ENCODE data around the gene DPAGT1.

The DPAGT1 gene

DNA sequence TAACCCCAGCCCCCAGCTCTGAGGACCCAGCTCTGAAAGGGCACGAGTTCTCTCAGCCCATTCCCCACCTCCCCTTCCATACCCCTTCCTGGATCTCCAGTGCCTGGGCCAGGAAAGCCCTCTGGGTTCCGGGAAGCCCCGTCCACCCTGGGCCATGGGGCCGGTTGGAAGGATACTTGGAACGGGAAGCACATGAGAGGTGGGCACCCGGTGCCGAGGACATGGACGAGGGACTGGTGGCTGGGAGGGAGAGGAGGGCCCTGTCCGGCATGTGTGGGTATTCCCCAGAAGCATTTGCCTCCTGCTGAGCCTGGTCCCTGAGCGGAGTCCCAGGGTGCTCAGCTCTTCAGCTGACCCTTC lies 14.6 kb upstream of the DPAGT1 start:
- no peaks in the 10 kb centered on the region for H3K9me3 ChIP-seq (ENCODE audit: control insufficient read depth in 2 of 2, low read length in 2 of 2)
- no peak overlapping the region for H3K9ac ChIP-seq (ENCODE audit: low read depth in 1 of 2, low read length in 2 of 2)
- no peaks in the 10 kb centered on the region for H3K27me3 ChIP-seq (ENCODE audit: control insufficient read depth in 2 of 2, insufficient read depth in 2 of 2, low read length in 2 of 2)
- peaks cover 34 to 43% of the 10 kb centered on the region in 2 donors for H3K36me3 ChIP-seq (ENCODE audit: control insufficient read depth in 2 of 2, insufficient read depth in 2 of 2, low read length in 2 of 2)
- H3K4me3 ChIP-seq (ENCODE audit: low read length in 2 of 2): no peak overlapping the region
- H3K27ac ChIP-seq (ENCODE audit: low read depth in 2 of 2, low read length in 2 of 2): peak overlapping the region; percentile 37 to 71
- H3K4me1 ChIP-seq (ENCODE audit: control insufficient read depth in 2 of 2, insufficient read depth in 2 of 2, low read length in 2 of 2): peaks cover 6 to 9% of the 10 kb centered on the region in 2 donors

- Histone ChIP-seq H3K4me1 (ENCODE audit: control insufficient read depth in 2 of 2, insufficient read depth in 2 of 2, low read length in 2 of 2) (peaks cover 3 to 5% of the 10 kb centered on the region in 2 donors), H3K27me3 (ENCODE audit: control insufficient read depth in 2 of 2, insufficient read depth in 2 of 2, low read length in 2 of 2) (no peaks in the 10 kb centered on the region), H3K9me3 (ENCODE audit: control insufficient read depth in 2 of 2, low read length in 2 of 2) (no peaks in the 10 kb centered on the region), H3K9ac (ENCODE audit: low read depth in 1 of 2, low read length in 2 of 2) (no peak overlapping the region), H3K4me3 (ENCODE audit: low read length in 2 of 2) (no peak overlapping the region), H3K36me3 (ENCODE audit: control insufficient read depth in 2 of 2, insufficient read depth in 2 of 2, low read length in 2 of 2) (peaks cover 40 to 49% of the 10 kb centered on the region in 2 donors), H3K27ac (ENCODE audit: low read depth in 2 of 2, low read length in 2 of 2) (peak overlapping the region; percentile 37 to 71)
Measured at GRCh38 chr11:119115484-119116234, 14.0 kb upstream of the DPAGT1 start.

GRCh38 chr11:119114351-119114750 lies 12.7 kb upstream of the DPAGT1 start:
- H3K27ac ChIP-seq (ENCODE audit: low read depth in 2 of 2, low read length in 2 of 2): no peak overlapping the region
- H3K27me3 ChIP-seq (ENCODE audit: control insufficient read depth in 2 of 2, insufficient read depth in 2 of 2, low read length in 2 of 2): no peaks in the 10 kb centered on the region
- no peak overlapping the region for H3K4me3 ChIP-seq (ENCODE audit: low read length in 2 of 2)
- H3K9me3 ChIP-seq (ENCODE audit: control insufficient read depth in 2 of 2, low read length in 2 of 2): no peaks in the 10 kb centered on the region
- H3K9ac ChIP-seq (ENCODE audit: low read depth in 1 of 2, low read length in 2 of 2): no peak overlapping the region
- H3K4me1 ChIP-seq (ENCODE audit: control insufficient read depth in 2 of 2, insufficient read depth in 2 of 2, low read length in 2 of 2): peaks cover 2 to 4% of the 10 kb centered on the region in 2 donors
- H3K36me3 ChIP-seq (ENCODE audit: control insufficient read depth in 2 of 2, insufficient read depth in 2 of 2, low read length in 2 of 2): peaks cover 41 to 59% of the 10 kb centered on the region in 2 donors

DNA sequence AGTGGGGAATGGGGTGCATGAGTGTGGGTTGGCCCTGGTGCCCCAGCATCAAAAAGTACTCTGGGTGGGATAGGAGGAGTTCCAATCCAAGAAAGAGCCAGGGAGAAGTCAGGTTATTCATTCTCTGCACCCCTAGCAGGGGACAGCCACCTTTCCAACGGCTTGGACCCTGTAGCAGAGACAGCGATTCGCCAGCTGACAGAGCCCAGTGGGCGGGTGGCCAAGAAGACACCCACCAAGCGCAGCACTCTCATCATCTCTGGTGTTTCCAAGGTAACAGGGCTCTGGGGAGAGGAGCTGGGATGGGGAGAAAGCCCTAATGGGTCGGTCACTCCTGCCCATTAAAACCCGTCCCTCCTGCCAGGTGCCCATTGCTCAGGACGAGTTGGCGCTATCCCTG lies 12.1 kb upstream of the DPAGT1 start:
- H3K4me3 ChIP-seq (ENCODE audit: low read length in 2 of 2): no peak overlapping the region
- no peak overlapping the region for H3K27ac ChIP-seq (ENCODE audit: low read depth in 2 of 2, low read length in 2 of 2)
- peaks cover 43 to 59% of the 10 kb centered on the region in 2 donors for H3K36me3 ChIP-seq (ENCODE audit: control insufficient read depth in 2 of 2, insufficient read depth in 2 of 2, low read length in 2 of 2)
- no peak overlapping the region for H3K9ac ChIP-seq (ENCODE audit: low read depth in 1 of 2, low read length in 2 of 2)
- no peaks in the 10 kb centered on the region for H3K27me3 ChIP-seq (ENCODE audit: control insufficient read depth in 2 of 2, insufficient read depth in 2 of 2, low read length in 2 of 2)
- H3K9me3 ChIP-seq (ENCODE audit: control insufficient read depth in 2 of 2, low read length in 2 of 2): no peaks in the 10 kb centered on the region
- peaks cover 8 to 9% of the 10 kb centered on the region in 2 donors for H3K4me1 ChIP-seq (ENCODE audit: control insufficient read depth in 2 of 2, insufficient read depth in 2 of 2, low read length in 2 of 2)

GRCh38 chr11:119112314-119113020 lies 10.8 kb upstream of the DPAGT1 start:
- H3K27ac ChIP-seq (ENCODE audit: low read depth in 2 of 2, low read length in 2 of 2): no peak overlapping the region
- no peak overlapping the region for H3K4me3 ChIP-seq (ENCODE audit: low read length in 2 of 2)
- peaks cover 43 to 56% of the 10 kb centered on the region in 2 donors for H3K36me3 ChIP-seq (ENCODE audit: control insufficient read depth in 2 of 2, insufficient read depth in 2 of 2, low read length in 2 of 2)
- no peaks in the 10 kb centered on the region for H3K27me3 ChIP-seq (ENCODE audit: control insufficient read depth in 2 of 2, insufficient read depth in 2 of 2, low read length in 2 of 2)
- H3K9ac ChIP-seq (ENCODE audit: low read depth in 1 of 2, low read length in 2 of 2): no peak overlapping the region
- peaks cover 9 to 17% of the 10 kb centered on the region in 2 donors for H3K4me1 ChIP-seq (ENCODE audit: control insufficient read depth in 2 of 2, insufficient read depth in 2 of 2, low read length in 2 of 2)
- no peaks in the 10 kb centered on the region for H3K9me3 ChIP-seq (ENCODE audit: control insufficient read depth in 2 of 2, low read length in 2 of 2)

DNA sequence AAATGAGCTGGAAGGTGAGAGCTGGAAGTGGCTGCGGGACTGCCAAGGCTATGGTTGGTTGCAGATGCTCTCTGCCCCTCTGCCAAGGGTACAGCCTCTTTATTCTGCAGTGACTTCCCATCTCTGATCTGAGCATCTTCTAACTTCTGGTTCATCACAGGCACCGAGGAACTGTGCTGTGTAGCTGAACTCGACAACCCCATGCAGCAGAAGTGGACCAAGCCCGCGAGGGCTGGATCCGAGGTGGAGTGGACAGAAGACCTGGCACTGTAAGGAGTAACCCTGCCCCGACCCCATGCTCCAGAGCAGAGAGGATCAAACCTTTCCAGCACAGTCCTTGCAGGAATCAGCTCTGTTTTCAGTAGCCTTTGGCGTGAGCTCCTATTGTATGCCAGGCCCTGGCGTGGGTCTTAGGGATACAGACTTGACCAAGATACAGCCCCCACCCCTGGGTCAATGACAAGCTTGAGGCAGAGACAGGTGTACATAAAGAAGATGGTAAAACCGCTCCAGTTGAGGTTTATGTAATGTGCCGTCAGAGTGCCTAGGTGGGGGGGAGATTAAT lies 9.8 kb upstream of the DPAGT1 start:
- peaks cover 43 to 51% of the 10 kb centered on the region in 2 donors for H3K36me3 ChIP-seq (ENCODE audit: control insufficient read depth in 2 of 2, insufficient read depth in 2 of 2, low read length in 2 of 2)
- no peak overlapping the region for H3K9ac ChIP-seq (ENCODE audit: low read depth in 1 of 2, low read length in 2 of 2)
- no peak overlapping the region for H3K27ac ChIP-seq (ENCODE audit: low read depth in 2 of 2, low read length in 2 of 2)
- H3K27me3 ChIP-seq (ENCODE audit: control insufficient read depth in 2 of 2, insufficient read depth in 2 of 2, low read length in 2 of 2): no peaks in the 10 kb centered on the region
- no peaks in the 10 kb centered on the region for H3K9me3 ChIP-seq (ENCODE audit: control insufficient read depth in 2 of 2, low read length in 2 of 2)
- no peak overlapping the region for H3K4me3 ChIP-seq (ENCODE audit: low read length in 2 of 2)
- H3K4me1 ChIP-seq (ENCODE audit: control insufficient read depth in 2 of 2, insufficient read depth in 2 of 2, low read length in 2 of 2): peaks cover 11 to 22% of the 10 kb centered on the region in 2 donors

DNA sequence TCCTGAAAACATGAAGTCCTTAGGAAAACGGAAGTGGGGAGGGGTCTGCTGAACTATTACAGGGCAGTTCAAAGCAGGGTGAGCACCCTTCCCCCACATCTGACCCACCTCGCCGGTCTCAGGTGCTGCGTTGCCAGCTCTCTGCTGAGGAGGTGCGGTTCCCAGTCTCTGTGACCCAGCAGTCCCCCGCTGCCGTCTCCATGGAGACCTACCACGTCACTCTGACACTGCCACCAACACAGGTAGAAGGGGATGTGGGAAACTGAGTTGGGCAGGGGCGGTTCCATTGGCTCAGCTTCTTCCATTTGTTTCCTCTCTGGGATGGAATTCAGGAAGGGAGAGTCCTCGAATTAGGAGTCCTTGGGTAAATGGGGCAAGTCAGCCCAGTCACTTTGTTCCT lies 8.8 kb upstream of the DPAGT1 start:
- H3K27me3 ChIP-seq (ENCODE audit: control insufficient read depth in 2 of 2, insufficient read depth in 2 of 2, low read length in 2 of 2): no peaks in the 10 kb centered on the region
- peaks cover 37 to 45% of the 10 kb centered on the region in 2 donors for H3K36me3 ChIP-seq (ENCODE audit: control insufficient read depth in 2 of 2, insufficient read depth in 2 of 2, low read length in 2 of 2)
- peaks cover 15 to 26% of the 10 kb centered on the region in 2 donors for H3K4me1 ChIP-seq (ENCODE audit: control insufficient read depth in 2 of 2, insufficient read depth in 2 of 2, low read length in 2 of 2)
- H3K9me3 ChIP-seq (ENCODE audit: control insufficient read depth in 2 of 2, low read length in 2 of 2): no peaks in the 10 kb centered on the region
- H3K4me3 ChIP-seq (ENCODE audit: low read length in 2 of 2): no peak overlapping the region
- no peak overlapping the region for H3K9ac ChIP-seq (ENCODE audit: low read depth in 1 of 2, low read length in 2 of 2)
- no peak overlapping the region for H3K27ac ChIP-seq (ENCODE audit: low read depth in 2 of 2, low read length in 2 of 2)

- Histone ChIP-seq H3K4me3 (ENCODE audit: low read length in 2 of 2) (peak overlapping the region in 1 of 2 donors; percentile 13), H3K9ac (ENCODE audit: low read depth in 1 of 2, low read length in 2 of 2) (peak overlapping the region in 1 of 2 donors; percentile 6), H3K27me3 (ENCODE audit: control insufficient read depth in 2 of 2, insufficient read depth in 2 of 2, low read length in 2 of 2) (no peaks in the 10 kb centered on the region), H3K27ac (ENCODE audit: low read depth in 2 of 2, low read length in 2 of 2) (no peak overlapping the region), H3K4me1 (ENCODE audit: control insufficient read depth in 2 of 2, insufficient read depth in 2 of 2, low read length in 2 of 2) (peaks cover 15 to 26% of the 10 kb centered on the region in 2 donors), H3K9me3 (ENCODE audit: control insufficient read depth in 2 of 2, low read length in 2 of 2) (no peaks in the 10 kb centered on the region), H3K36me3 (ENCODE audit: control insufficient read depth in 2 of 2, insufficient read depth in 2 of 2, low read length in 2 of 2) (peaks cover 34 to 43% of the 10 kb centered on the region in 2 donors)
Measured at GRCh38 chr11:119109843-119110242, 8.2 kb upstream of the DPAGT1 start.

GRCh38 chr11:119108857-119109221 lies 7.2 kb upstream of the DPAGT1 start:
- Histone ChIP-seq H3K4me1 (ENCODE audit: control insufficient read depth in 2 of 2, insufficient read depth in 2 of 2, low read length in 2 of 2) (peaks cover 15 to 26% of the 10 kb centered on the region in 2 donors), H3K4me3 (ENCODE audit: low read length in 2 of 2) (peak overlapping the region; percentile 80 to 89), H3K9ac (ENCODE audit: low read depth in 1 of 2, low read length in 2 of 2) (no peak overlapping the region), H3K27ac (ENCODE audit: low read depth in 2 of 2, low read length in 2 of 2) (peak overlapping the region; percentile 78 to 79), H3K27me3 (ENCODE audit: control insufficient read depth in 2 of 2, insufficient read depth in 2 of 2, low read length in 2 of 2) (no peaks in the 10 kb centered on the region), H3K36me3 (ENCODE audit: control insufficient read depth in 2 of 2, insufficient read depth in 2 of 2, low read length in 2 of 2) (peaks cover 28 to 37% of the 10 kb centered on the region in 2 donors), H3K9me3 (ENCODE audit: control insufficient read depth in 2 of 2, low read length in 2 of 2) (no peaks in the 10 kb centered on the region)
